GM21528 (cell line): ENCODE data around the gene GAS7.

Experiments used
- ATAC-seq: cut with Tn5 transposase; IDR thresholded peaks from one replicate; pipeline ENCODE4 v1.9.1; 2021; ENCODE audit warnings: mild to moderate bottlenecking, moderate library complexity; ENCODE audit not compliant: unreplicated experiment, low FRiP score

Gene GAS7

DNA sequence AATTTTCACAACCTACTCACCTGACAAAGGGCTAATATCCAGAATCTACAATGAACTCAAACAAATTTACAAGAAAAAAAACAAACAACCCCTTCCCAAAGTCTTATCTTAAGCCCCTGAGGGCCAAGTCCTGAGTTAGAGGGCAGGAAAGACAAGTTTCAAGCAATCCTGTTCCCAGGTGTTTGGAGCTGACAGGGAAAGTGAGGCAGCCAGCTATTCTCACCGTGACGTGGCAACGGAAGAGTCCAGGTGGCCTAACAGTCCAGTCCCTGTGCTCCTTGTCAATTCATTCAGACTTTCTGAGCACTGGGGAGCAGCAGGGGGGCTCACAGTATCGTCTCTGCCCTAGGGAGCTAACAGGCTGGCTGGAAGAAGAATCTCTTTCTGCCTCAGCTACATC, 203.6 kb downstream of the GAS7 start:
- no peak for ATAC-seq

DNA sequence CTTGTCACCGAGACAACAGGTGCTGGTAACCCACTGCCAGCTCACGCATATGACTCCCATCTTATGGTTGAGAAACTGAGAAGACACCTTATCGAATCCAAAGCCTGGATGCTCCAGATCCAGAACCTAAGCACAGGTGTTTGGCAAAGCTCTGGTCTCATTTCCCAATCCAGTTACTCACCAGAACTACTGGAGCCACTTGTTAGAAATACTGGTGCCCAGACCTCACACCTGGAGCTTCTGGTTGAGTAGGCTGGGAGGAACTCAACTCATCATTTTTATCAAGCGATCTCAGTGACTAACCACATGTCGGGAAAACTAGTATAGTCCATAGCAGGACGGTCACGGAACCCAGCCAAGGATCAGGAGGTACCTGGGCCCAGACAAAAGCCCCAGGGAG, 206.6 kb downstream of the GAS7 start:
- no peak for ATAC-seq

GRCh38 chr17:9991351-9991750, 207.1 kb downstream of the GAS7 start:
- no peak for ATAC-seq

- no peak for ATAC-seq
Measured at GRCh38 chr17:9987779-9988585, 210.4 kb downstream of the GAS7 start.

DNA sequence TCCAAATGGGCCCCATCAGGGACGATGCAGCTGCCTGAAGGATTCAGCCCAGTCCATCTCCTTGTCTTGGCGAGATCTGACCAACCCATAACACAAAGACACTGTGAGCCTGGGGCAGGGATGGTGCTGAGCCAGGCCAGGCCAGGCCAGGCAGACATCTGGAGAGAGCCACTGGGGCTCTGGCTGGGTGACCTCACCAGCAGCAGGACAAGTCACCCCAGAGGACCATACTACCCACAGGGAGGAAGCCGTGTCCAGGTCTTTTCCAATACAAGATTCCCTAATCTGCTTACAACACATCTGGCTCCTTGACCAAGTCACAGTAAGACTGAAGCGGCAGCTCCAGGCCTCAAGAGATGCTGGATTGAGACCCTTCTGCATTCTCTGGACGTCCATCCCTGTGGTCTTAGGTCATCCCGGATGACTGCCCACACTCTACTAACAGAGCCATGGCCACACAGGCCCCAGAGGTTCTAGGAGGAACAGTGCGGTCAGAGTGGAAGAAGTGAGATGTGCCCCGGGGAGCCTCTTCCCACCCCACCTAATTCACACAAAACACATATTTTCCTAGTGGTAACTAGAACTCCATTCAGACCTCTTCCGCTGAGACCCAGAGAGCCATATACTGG, 211.5 kb downstream of the GAS7 start:
- ATAC-seq: no peak

GRCh38 chr17:9985646-9986045, 212.8 kb downstream of the GAS7 start:
- no peak for ATAC-seq

DNA sequence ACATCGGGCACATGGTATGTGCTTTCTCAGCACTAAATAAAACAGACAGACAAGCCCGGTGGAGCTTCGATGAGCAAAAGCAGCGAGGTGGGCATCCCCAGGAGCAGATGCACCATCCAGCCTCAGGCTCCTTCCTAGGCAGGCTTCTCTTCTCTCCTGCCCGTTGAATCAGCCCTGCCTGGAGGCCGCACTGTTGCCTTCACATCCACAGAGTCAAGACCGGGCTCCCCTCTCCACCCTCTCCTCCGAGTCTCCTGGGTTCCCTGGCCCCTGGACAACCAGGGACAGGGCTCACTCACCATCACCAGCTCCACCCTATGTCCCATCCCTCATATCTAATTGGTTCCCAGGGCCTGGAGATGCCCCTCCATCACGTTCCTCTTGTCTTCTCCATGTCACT, 213.6 kb downstream of the GAS7 start:
- ATAC-seq: no peak

DNA sequence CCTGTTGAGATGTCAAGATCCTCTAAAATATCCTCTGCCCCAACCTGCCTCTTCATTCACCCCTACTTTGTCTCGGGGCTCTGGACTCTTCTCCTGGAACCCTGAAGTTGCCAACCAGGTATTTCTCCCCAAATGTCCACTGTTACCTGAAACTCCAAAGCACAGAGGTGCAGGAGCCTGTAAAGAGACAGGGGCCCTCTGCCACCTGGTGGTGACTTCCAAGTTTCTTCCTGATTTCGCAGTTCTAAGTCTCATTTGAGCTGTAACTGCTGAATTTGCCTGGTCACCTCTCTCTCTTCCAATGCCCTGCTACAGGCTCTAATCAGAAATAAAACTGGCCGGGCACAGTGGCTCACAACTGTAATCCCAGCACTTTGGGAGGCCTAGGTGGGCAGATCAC, 216.2 kb downstream of the GAS7 start:
- no peak for ATAC-seq

DNA sequence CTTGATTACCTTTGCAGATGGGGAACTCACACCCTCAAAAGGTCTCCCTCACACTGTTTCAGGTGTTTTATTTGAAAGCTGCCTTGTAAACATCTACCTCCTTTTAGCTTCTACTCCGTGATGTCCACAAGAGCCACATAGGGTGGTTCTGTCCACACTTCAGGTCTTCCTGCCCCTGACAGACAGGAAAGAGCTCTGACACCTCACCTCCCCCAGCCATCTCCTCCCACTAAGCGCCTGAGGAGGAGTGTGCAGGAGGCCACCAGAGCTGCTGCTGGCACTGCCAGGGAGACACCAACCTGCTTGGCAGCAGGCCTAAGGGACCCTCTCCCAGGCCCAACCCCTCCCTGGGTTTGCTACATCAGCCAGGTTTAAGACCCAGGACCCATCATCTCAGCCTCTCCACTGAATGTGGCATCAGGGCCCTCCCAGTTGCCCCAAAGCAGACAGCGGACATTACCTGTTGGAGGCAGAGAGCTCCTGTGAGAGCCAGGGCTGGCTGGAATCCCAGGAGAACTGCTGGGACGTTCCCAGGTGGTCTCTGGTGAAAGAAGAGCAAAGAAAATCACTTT, 217.0 kb downstream of the GAS7 start:
- no peak for ATAC-seq

DNA sequence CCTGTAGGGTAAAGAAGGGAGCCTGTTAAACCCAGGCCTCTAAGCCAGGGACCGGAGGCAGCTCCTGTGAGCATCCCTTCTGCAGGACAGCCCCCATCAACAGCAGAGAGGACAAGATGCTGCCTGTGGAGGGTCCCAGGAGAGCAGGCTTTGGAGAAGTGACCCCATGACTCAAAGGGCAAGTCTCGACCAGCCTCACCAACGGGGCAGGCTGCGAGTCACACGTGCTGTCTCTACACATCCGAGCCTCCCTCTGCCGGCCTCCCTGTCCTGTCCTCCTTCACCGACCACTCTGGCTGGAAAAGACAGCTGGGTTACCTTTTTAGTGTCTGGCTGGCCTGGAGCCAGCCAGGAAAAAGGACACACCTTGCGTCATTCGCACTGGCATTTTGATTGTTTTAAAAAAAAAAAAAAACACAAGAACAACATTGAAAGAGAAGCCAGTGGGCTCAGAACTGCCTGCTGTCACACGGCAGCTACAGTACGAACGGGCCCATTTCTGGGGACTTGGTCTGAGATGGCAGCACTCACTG, 218.9 kb downstream of the GAS7 start:
- no peak for ATAC-seq

- ATAC-seq: no peak
Measured at GRCh38 chr17:9977180-9977575, 221.2 kb downstream of the GAS7 start.

GRCh38 chr17:9976283-9977179, 221.9 kb downstream of the GAS7 start:
- ATAC-seq: no peak

DNA sequence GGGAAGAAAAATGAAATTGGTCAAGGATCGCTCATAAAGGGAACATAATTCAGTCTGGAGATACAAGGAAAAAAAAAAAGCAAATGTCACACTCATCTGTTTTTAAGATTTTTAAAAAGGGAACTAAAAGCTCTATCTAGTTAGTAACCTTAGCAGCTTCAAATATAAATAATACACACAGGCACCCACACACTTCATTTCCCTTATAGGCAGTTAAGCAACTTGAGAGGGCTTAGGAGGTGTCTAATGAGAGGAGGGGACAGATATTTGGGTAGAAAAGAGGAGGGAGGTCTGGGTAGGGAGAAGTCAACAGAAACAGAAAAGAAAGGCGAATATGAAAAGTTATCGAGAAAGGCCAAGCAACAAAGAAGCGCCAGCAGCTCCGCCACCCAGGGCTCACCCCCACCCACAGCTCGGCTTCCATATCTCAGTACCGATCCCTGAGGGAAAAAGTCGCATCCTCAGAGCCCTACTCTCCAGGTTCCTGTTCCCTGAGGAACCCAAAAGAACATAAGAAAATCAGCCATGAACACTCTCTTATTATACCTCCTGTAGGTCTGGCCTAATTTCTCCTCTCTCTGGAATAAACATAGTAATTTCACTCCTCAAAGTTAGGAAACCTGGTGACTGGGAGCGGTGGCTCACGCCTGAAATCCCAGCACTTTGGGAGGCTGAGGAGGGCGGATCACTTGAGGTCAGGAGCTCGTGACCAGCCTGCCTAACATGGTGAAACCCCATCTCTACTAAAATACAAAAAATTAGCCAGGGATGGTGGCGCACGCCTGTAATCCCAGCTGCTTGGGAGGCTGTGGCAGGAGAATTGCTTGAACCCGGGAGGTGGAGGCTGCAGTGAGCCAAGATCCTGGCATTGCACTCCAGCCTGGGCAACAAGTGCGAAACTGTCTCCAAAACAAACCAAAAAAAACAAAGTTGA, 223.7 kb downstream of the GAS7 start:
- no peak for ATAC-seq

GRCh38 chr17:9973669-9974447, 224.5 kb downstream of the GAS7 start:
- no peak for ATAC-seq

- ATAC-seq: no peak
Measured at GRCh38 chr17:9971991-9972390, 226.4 kb downstream of the GAS7 start.

- ATAC-seq: no peak
Measured at GRCh38 chr17:9969301-9969935, 229.0 kb downstream of the GAS7 start.

DNA sequence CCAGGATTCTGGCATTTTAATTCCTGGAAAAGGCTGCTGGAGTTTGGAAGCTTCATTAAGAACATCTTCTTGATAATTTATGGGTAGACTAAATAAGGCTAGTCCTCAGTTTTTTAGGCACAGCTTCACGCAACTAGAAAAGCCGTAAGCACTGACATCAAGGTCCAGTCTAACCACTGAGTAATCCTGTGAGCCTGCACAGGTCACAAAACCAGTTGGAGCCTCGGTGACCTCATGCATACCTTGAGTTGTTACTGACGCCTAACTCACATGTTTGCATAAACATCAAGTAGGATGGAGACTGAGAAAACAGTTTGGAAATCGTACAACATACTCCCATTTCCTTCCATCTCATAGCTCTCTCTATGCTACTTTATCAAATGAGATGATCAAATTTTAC, 229.5 kb downstream of the GAS7 start:
- ATAC-seq: no peak

DNA sequence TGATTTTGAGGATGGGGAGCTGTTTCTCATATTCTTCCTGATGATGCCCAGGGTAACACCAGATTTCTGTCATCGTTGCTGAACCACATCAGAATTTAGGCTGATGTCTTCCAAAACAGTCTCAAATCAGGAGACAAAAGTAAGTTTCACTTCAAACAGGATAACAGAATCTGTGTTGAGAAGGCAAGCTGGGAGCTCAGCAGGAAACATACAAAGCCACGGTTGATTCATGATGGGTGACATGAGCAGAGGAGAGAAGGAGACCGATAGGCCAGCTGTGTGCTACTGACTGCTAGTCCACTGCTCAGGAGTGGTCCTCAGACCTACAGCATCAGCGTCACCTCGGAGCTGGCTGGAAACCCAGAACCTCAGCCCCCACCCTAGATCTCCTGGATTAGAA, 230.4 kb downstream of the GAS7 start:
- ATAC-seq: no peak
